ENCODE data around the gene ORC2.

- TF ChIP-seq CTCF (IDR thresholded peaks at IDR 0.05) (no peak), POLR2A (IDR thresholded peaks at IDR 0.05) (no peak)
These were observed 29.6 kb upstream of the ORC2 start for GRCh38 chr2:200993097-200993496.
